HEK293 (cell line): ENCODE results near the gene TSPAN17.

ENCODE experiments used
- CTCF ChIA-PET: fragments of 350-600 bp; formaldehyde crosslinking; extraction: SDS; loops from one replicate; lab custom pipeline; 2021; ENCODE audit warnings: antibody characterized with exemption; lab: Yijun Ruan, JAX
- POLR2A ChIA-PET: fragments of 300-600 bp; formaldehyde crosslinking; extraction: SDS; loops from one replicate; lab custom pipeline; 2020; ENCODE audit warnings: antibody characterized with exemption, inconsistent platforms; lab: Yijun Ruan, JAX
- H3K27ac ChIP-seq: fragments of 200-500 bp; sonication (Bioruptor generic); 2 replicates; pipeline ENCODE4 v1.5.1; 2014; ENCODE audit warnings: low read depth, low read length, control low read depth, inconsistent platforms; ENCODE audit errors: extremely low read depth
- H3K36me3 ChIP-seq, 2 experiments: fragments of 200-500 bp in 1 of 2; sonication (Bioruptor generic) in 1 of 2; 1 replicate in 1 of 2; 2 replicates in 1 of 2; pipeline ENCODE4 v1.5.1; 2014 to 2017; ENCODE audit warnings: inconsistent platforms in 2 of 2, low read length in 2 of 2; ENCODE audit not compliant: control insufficient read depth in 2 of 2, insufficient read depth in 1 of 2
- H3K4me1 ChIP-seq: fragments of 200-500 bp; sonication (Bioruptor generic); 2 replicates; pipeline ENCODE4 v1.5.1; 2014; ENCODE audit warnings: mild to moderate bottlenecking, low read length, inconsistent platforms; ENCODE audit not compliant: control insufficient read depth, insufficient read depth
- H3K4me3 ChIP-seq: 2 replicates; pipeline ENCODE4 v1.5.1; 2011; ENCODE audit warnings: low read depth, mild to moderate bottlenecking, control low read depth, low read length, moderate library complexity
- H3K9me3 ChIP-seq: fragments of 200-500 bp; sonication (Bioruptor generic); 2 replicates; pipeline ENCODE4 v1.5.1; 2014; ENCODE audit warnings: low read depth, low read length, inconsistent platforms; ENCODE audit not compliant: control insufficient read depth, insufficient read depth
- CTCF ChIP-seq: fragments of 450-650 bp; formaldehyde crosslinking; IDR thresholded peaks from 2 replicates; pipeline ENCODE4 v1.5.1; 2016; ENCODE audit warnings: missing biosample characterization, missing genetic modification characterization
- GLI2 ChIP-seq: fragments of 450-650 bp; formaldehyde crosslinking; IDR thresholded peaks from 2 replicates; pipeline ENCODE4; 2017; ENCODE audit warnings: missing biosample characterization, missing genetic modification characterization, low read depth, borderline replicate concordance
- IKZF3 ChIP-seq: fragments of 450-650 bp; IDR thresholded peaks from 2 replicates; pipeline ENCODE4 v1.5.0; 2018; ENCODE audit warnings: missing biosample characterization, mild to moderate bottlenecking, missing genetic modification characterization, moderate library complexity
- KLF16 ChIP-seq: fragments of 450-650 bp; formaldehyde crosslinking; IDR thresholded peaks from 2 replicates; pipeline ENCODE4 v1.5.1; 2017; ENCODE audit warnings: missing biosample characterization, missing genetic modification characterization
- KLF17 ChIP-seq: fragments of 450-650 bp; formaldehyde crosslinking; IDR thresholded peaks from 2 replicates; pipeline ENCODE4 v1.5.1; 2016; ENCODE audit warnings: missing biosample characterization, missing genetic modification characterization
- MZF1 ChIP-seq: fragments of 450-650 bp; formaldehyde crosslinking; IDR thresholded peaks from 2 replicates; pipeline ENCODE4 v1.5.1; 2017; ENCODE audit warnings: missing biosample characterization, missing genetic modification characterization, borderline replicate concordance
- REST ChIP-seq: fragments of 450-650 bp; formaldehyde crosslinking; IDR thresholded peaks from 2 replicates; pipeline ENCODE4 v1.5.1; 2016; ENCODE audit warnings: missing biosample characterization, missing genetic modification characterization
- SCRT1 ChIP-seq: fragments of 450-650 bp; formaldehyde crosslinking; IDR thresholded peaks from 2 replicates; pipeline ENCODE4 v1.5.1; 2016; ENCODE audit warnings: missing biosample characterization, missing genetic modification characterization, borderline replicate concordance
- SCRT2 ChIP-seq: fragments of 450-650 bp; formaldehyde crosslinking; IDR thresholded peaks from 2 replicates; pipeline ENCODE4 v1.5.1; 2016; ENCODE audit warnings: missing biosample characterization, missing genetic modification characterization
- SP2 ChIP-seq: fragments of 450-650 bp; formaldehyde crosslinking; IDR thresholded peaks from 2 replicates; pipeline ENCODE4 v1.5.1; 2016; ENCODE audit warnings: missing biosample characterization, missing genetic modification characterization
- YY2 ChIP-seq: fragments of 450-650 bp; formaldehyde crosslinking; IDR thresholded peaks from 2 replicates; pipeline ENCODE4 v1.5.1; 2016; ENCODE audit warnings: missing biosample characterization, missing genetic modification characterization
- ZBTB49 ChIP-seq: fragments of 450-650 bp; formaldehyde crosslinking; IDR thresholded peaks from 2 replicates; pipeline ENCODE4 v1.5.1; 2016; ENCODE audit warnings: missing biosample characterization, missing genetic modification characterization, low read depth
- ZFP3 ChIP-seq: fragments of 450-650 bp; formaldehyde crosslinking; IDR thresholded peaks from 2 replicates; pipeline ENCODE4 v1.5.1; 2016; ENCODE audit warnings: low read depth, missing biosample characterization, missing genetic modification characterization
- ZFP69B ChIP-seq: fragments of 450-650 bp; formaldehyde crosslinking; IDR thresholded peaks from 2 replicates; pipeline ENCODE4 v1.5.1; 2016; ENCODE audit warnings: missing biosample characterization, missing genetic modification characterization
- ZNF132 ChIP-seq: fragments of 450-650 bp; formaldehyde crosslinking; IDR thresholded peaks from 2 replicates; pipeline ENCODE4 v1.5.1; 2017; ENCODE audit warnings: missing biosample characterization, missing genetic modification characterization, borderline replicate concordance
- ZNF221 ChIP-seq: fragments of 450-650 bp; formaldehyde crosslinking; IDR thresholded peaks from 2 replicates; pipeline ENCODE4 v1.5.1; 2017; ENCODE audit warnings: missing biosample characterization, missing genetic modification characterization, borderline replicate concordance
- ZNF398 ChIP-seq: fragments of 450-650 bp; formaldehyde crosslinking; IDR thresholded peaks from 2 replicates; pipeline ENCODE4 v1.5.1; 2017; ENCODE audit warnings: missing biosample characterization, missing genetic modification characterization
- ZNF624 ChIP-seq: fragments of 450-650 bp; formaldehyde crosslinking; IDR thresholded peaks from 2 replicates; pipeline ENCODE4 v1.5.1; 2017; ENCODE audit warnings: missing biosample characterization, missing genetic modification characterization
- ZNF776 ChIP-seq: fragments of 450-650 bp; formaldehyde crosslinking; IDR thresholded peaks from 2 replicates; pipeline ENCODE4 v1.5.0; 2017; ENCODE audit warnings: missing biosample characterization, missing genetic modification characterization, borderline replicate concordance
- ZSCAN30 ChIP-seq: fragments of 450-650 bp; IDR thresholded peaks from 2 replicates; pipeline ENCODE4 v1.5.1; 2018; ENCODE audit warnings: missing biosample characterization, mild to moderate bottlenecking, missing genetic modification characterization, moderate library complexity

TSPAN17 gene

GRCh38 chr5:176650354-176650884, 3.1 kb downstream of the TSPAN17 start:
- Histone ChIP-seq H3K27ac (no peak overlapping the region), H3K36me3 (peaks cover 4 to 12% of the 10 kb centered on the region in 2 experiments; a peak in 2 of 3 replicates), H3K9me3 (no peaks in the 10 kb centered on the region), H3K4me1 (0 out of 2 replicates have a peak, but pooled peaks cover 2% of the 10 kb centered on the region), H3K4me3 (no peak overlapping the region)
- CTCF ChIA-PET: interaction anchor here (0.5 to 3.4 kb wide), 4 partner anchors 8 to 336 kb away, joined by 3 to 23 read pairs (median 6); no protein-coding TSS in a partner anchor
- POLR2A ChIA-PET: interaction anchor here (0.7 kb wide), 1 partner anchor 21 kb away, joined by 4 read pairs; the partner anchor contains the start of gene SNCB
- TF ChIP-seq YY2 (tag by site-specific recombination): no peak
- TF ChIP-seq ZNF624 (tag by site-specific recombination): no peak
- no peak for TF ChIP-seq ZFP3 (tag by site-specific recombination)
- TF ChIP-seq SCRT1 (tag by site-specific recombination): no peak; the same call in 1 of the 2 replicates
- TF ChIP-seq ZNF132: no peak
- no peak for TF ChIP-seq ZSCAN30
- no peak for TF ChIP-seq KLF16 (tag by site-specific recombination)
- no peak for TF ChIP-seq ZNF221 (tag by site-specific recombination)
- TF ChIP-seq KLF17: no peak
- no peak for TF ChIP-seq REST
- 0 out of 2 replicates have a peak, but pooled peaks have one; percentile 9 for TF ChIP-seq SCRT2 (tag by site-specific recombination)
- peak; percentile 48 for TF ChIP-seq SP2
- no peak for TF ChIP-seq MZF1 (tag by site-specific recombination)
- no peak for TF ChIP-seq IKZF3 (tag by site-specific recombination)
- TF ChIP-seq ZNF398 (tag by site-specific recombination): no peak

GRCh38 chr5:176651472-176651980, 4.2 kb downstream of the TSPAN17 start:
- Histone ChIP-seq H3K9me3 (no peaks in the 10 kb centered on the region), H3K4me1 (0 out of 2 replicates have a peak, but pooled peaks cover 2% of the 10 kb centered on the region), H3K4me3 (no peak overlapping the region), H3K27ac (no peak overlapping the region), H3K36me3 (peaks cover 4 to 12% of the 10 kb centered on the region in 2 experiments; a peak in 2 of 3 replicates)
- ChIA-PET CTCF (interaction anchor here (1.3 to 3.4 kb wide), 2 partner anchors 10 to 78 kb away, joined by 8 to 23 read pairs; no protein-coding TSS in a partner anchor), POLR2A (no interaction called here)
- TF ChIP-seq ZNF776 (no peak), ZFP69B (tag by site-specific recombination) (no peak), CTCF (tag by site-specific recombination) (no peak), GLI2 (tag by site-specific recombination) (no peak), ZBTB49 (tag by site-specific recombination) (no peak)
